Right atrium auricular region (tissue), 2 donors: Measurements from ENCODE around the gene SLC6A13. TPM values are rescaled to one million over a fixed set of nuclear protein-coding genes. Genes with fewer than 3 reads are reported as not detected.

Experiments
- DNase-seq: peaks from one replicate; pipeline ENCODE4 v3.0.0-alpha.2; 2019; ENCODE audit warnings: low spot score
- H3K27ac ChIP-seq, 2 donors: fragments of 200-600 bp; sonication (generic); 1 replicate in 1 of 2; 2 replicates in 1 of 2; pipeline ENCODE4 v1.5.1; 2016 to 2019
- H3K27me3 ChIP-seq, 2 donors: fragments of 200-600 bp; sonication (generic); one replicate each; pipeline versions ENCODE4 v1.5.1 to v1.6.0; 2017 to 2019
- H3K36me3 ChIP-seq: fragments of 200-600 bp; sonication (generic); one replicate; pipeline ENCODE4 v1.5.1; 2016
- H3K4me1 ChIP-seq, 2 donors: fragments of 200-600 bp; sonication (generic); one replicate each; pipeline versions ENCODE4 v1.5.1 to v1.6.0; 2017 to 2019
- H3K4me3 ChIP-seq, 2 donors: fragments of 200-600 bp; sonication (generic); 1 replicate in 1 of 2; 2 replicates in 1 of 2; pipeline ENCODE4 v1.5.1; 2017 to 2019; ENCODE audit warnings: mild to moderate bottlenecking in 1 of 2, moderate library complexity in 1 of 2
- H3K9me3 ChIP-seq, 2 donors: fragments of 200-600 bp; sonication (generic); one replicate each; pipeline ENCODE4 v1.5.1; 2019
- CTCF ChIP-seq, 2 donors: fragments of 200-600 bp; sonication (generic); IDR thresholded peaks; one replicate each; pipeline ENCODE4 v1.5.1; 2019; ENCODE audit warnings: antibody characterized with exemption in 2 of 2
- total RNA-seq, 2 donors: library from RNA; depleted of rRNA; stranded (reverse); fragments of >200 nt; gene quantifications; one replicate each; pipeline ENCODE4 v1.1.0, GENCODE V29; 2016

SLC6A13 gene
- total RNA-seq, 2 donors from 2014 or later = 2.1 to 2.3 TPM

- Histone ChIP-seq H3K9me3 (peaks cover 0 to 9% of the 10 kb centered on the region in 2 donors), H3K27me3 (no peaks in the 10 kb centered on the region), H3K4me1 (no peaks in the 10 kb centered on the region), H3K36me3 (peaks cover 55% of the 10 kb centered on the region), H3K27ac (no peak overlapping the region), H3K4me3 (no peak overlapping the region)
- TF ChIP-seq CTCF (IDR thresholded peaks at IDR 0.05) = no peak
- no peak for DNase-seq
These were observed 32.5 kb upstream of the SLC6A13 start for GRCh38 chr12:295132-295531.

GRCh38 chr12:293199-293598, 30.6 kb upstream of the SLC6A13 start:
- DNase-seq = no peak
- Histone ChIP-seq H3K9me3 (no peaks in the 10 kb centered on the region), H3K36me3 (peaks cover 55% of the 10 kb centered on the region), H3K4me3 (no peak overlapping the region), H3K4me1 (peaks cover 0 to 8% of the 10 kb centered on the region in 2 donors), H3K27me3 (no peaks in the 10 kb centered on the region), H3K27ac (no peak overlapping the region)
- TF ChIP-seq CTCF (IDR thresholded peaks at IDR 0.05) = no peak

GRCh38 chr12:292186-292585, 29.6 kb upstream of the SLC6A13 start:
- H3K36me3 ChIP-seq = peaks cover 53% of the 10 kb centered on the region
- H3K4me3 ChIP-seq = no peak overlapping the region
- H3K4me1 ChIP-seq = peaks cover 0 to 8% of the 10 kb centered on the region in 2 donors
- TF ChIP-seq CTCF (IDR thresholded peaks at IDR 0.05) = no peak
- H3K27ac ChIP-seq = no peak overlapping the region
- DNase-seq = no peak
- H3K27me3 ChIP-seq = no peaks in the 10 kb centered on the region
- H3K9me3 ChIP-seq = no peaks in the 10 kb centered on the region

GRCh38 chr12:291153-291723, 28.6 kb upstream of the SLC6A13 start:
- H3K4me1 ChIP-seq = peaks cover 0 to 8% of the 10 kb centered on the region in 2 donors
- peaks cover 44% of the 10 kb centered on the region for H3K36me3 ChIP-seq
- TF ChIP-seq CTCF (IDR thresholded peaks at IDR 0.05) = no peak
- no peaks in the 10 kb centered on the region for H3K9me3 ChIP-seq
- no peak for DNase-seq
- no peaks in the 10 kb centered on the region for H3K27me3 ChIP-seq
- no peak overlapping the region for H3K27ac ChIP-seq
- no peak overlapping the region for H3K4me3 ChIP-seq

GRCh38 chr12:288687-289086, 26.1 kb upstream of the SLC6A13 start:
- DNase-seq = no peak
- Histone ChIP-seq H3K27me3 (no peaks in the 10 kb centered on the region), H3K9me3 (no peaks in the 10 kb centered on the region), H3K27ac (no peak overlapping the region), H3K4me1 (peaks cover 0 to 8% of the 10 kb centered on the region in 2 donors), H3K4me3 (no peak overlapping the region), H3K36me3 (peaks cover 42% of the 10 kb centered on the region)
- no peak for TF ChIP-seq CTCF (IDR thresholded peaks at IDR 0.05)
